Endodermal cell (in vitro differentiated cells): ENCODE measurements around the gene RERE. TPM values are rescaled to one million over a fixed set of nuclear protein-coding genes. Genes with fewer than 3 reads are reported as not detected.

Experiments
- DNase-seq: peaks from one replicate; pipeline ENCODE4 v3.0.0-alpha.2; 2017
- H3K27ac ChIP-seq: 2 replicates; pipeline ENCODE4 v1.5.1; 2013; ENCODE audit warnings: mild to moderate bottlenecking, low read depth, low read length, moderate library complexity
- H3K27me3 ChIP-seq: 2 replicates; pipeline ENCODE4 v1.6.1; 2013; ENCODE audit warnings: mild to moderate bottlenecking, low read length, moderate library complexity; ENCODE audit not compliant: insufficient read depth, control insufficient read depth, poor library complexity, severe bottlenecking
- H3K36me3 ChIP-seq: 2 replicates; pipeline ENCODE4 v1.7.0; 2013; ENCODE audit warnings: mild to moderate bottlenecking, low read length, moderate library complexity; ENCODE audit not compliant: control insufficient read depth, insufficient read depth
- H3K4me1 ChIP-seq: one replicate; pipeline ENCODE4 v1.7.0; 2013; ENCODE audit warnings: low read length; ENCODE audit not compliant: control insufficient read depth, insufficient read depth
- H3K4me3 ChIP-seq: 2 replicates; pipeline ENCODE4 v1.5.1; 2013; ENCODE audit warnings: mild to moderate bottlenecking, low read length, moderate library complexity
- H3K9ac ChIP-seq: 2 replicates; pipeline ENCODE4 v1.6.1; 2013; ENCODE audit warnings: mild to moderate bottlenecking, low read length, moderate library complexity; ENCODE audit not compliant: poor library complexity, severe bottlenecking; ENCODE audit errors: extremely low read depth
- H3K9me3 ChIP-seq: 2 replicates; pipeline ENCODE4 v1.6.1; 2013; ENCODE audit warnings: mild to moderate bottlenecking, low read length, moderate library complexity; ENCODE audit not compliant: control insufficient read depth
- H3K27ac Mint-ChIP-seq: 2 replicates; pipeline ENCODE4 v1.8.0; 2020; ENCODE audit warnings: mixed read lengths
- H3K27me3 Mint-ChIP-seq: 2 replicates; pipeline ENCODE4 v1.8.0; 2021; ENCODE audit warnings: mild to moderate bottlenecking, mixed read lengths; ENCODE audit not compliant: insufficient read depth
- H3K36me3 Mint-ChIP-seq: 2 replicates; pipeline ENCODE4 v1.8.0; 2020; ENCODE audit warnings: low read depth, mixed read lengths
- H3K4me1 Mint-ChIP-seq: 2 replicates; pipeline ENCODE4 v1.8.0; 2020; ENCODE audit warnings: mixed read lengths
- H3K4me3 Mint-ChIP-seq: 2 replicates; pipeline ENCODE4 v1.8.0; 2020; ENCODE audit warnings: mild to moderate bottlenecking, moderate library complexity, mixed read lengths
- H3K9me3 Mint-ChIP-seq: 2 replicates; pipeline ENCODE4 v1.8.0; 2020; ENCODE audit warnings: mild to moderate bottlenecking, mixed read lengths
- CTCF ChIP-seq: fragments of 200-600 bp; sonication (generic); conservative IDR thresholded peaks from 2 replicates; pipeline ENCODE4 v1.5.0; 2021; ENCODE audit warnings: antibody characterized with exemption, mild to moderate bottlenecking
- WGBS, 2 experiments: methylation state at CpG; one replicate each; pipeline versions ENCODE4 v1.1.5 to v1.1.7; 2013; ENCODE audit warnings: missing lambda C conversion rate in 2 of 2, mixed read lengths in 1 of 2; ENCODE audit not compliant: insufficient coverage in 1 of 2, insufficient read length in 1 of 2; 5-methylcytosine and 5-hydroxymethylcytosine counted together
- total RNA-seq, 2 donors: library from RNA; stranded (reverse); fragmentation: NEBNext Ultra II Directional in 1 of 2; extraction: Animal tissue kit (Norgen Biotek cat#: 25700) in 1 of 2; gene quantifications; 2 replicates in 1 of 2; 3 replicates in 1 of 2; pipeline ENCODE4 v1.2.1, GENCODE V29; 2021

Gene RERE
- total RNA-seq, 2 donors from 2014 or later, result 159 to 179 TPM

GRCh38 chr1:8311068-8311718 is 506.2 kb downstream of the RERE start:
- H3K36me3 Mint-ChIP-seq, result no peaks in the 10 kb centered on the region
- no peak overlapping the region for H3K4me3 Mint-ChIP-seq
- peak; percentile 14 for TF ChIP-seq CTCF
- Histone ChIP-seq H3K27me3 (no peaks in the 10 kb centered on the region), H3K4me3 (no peak overlapping the region), H3K27ac (no peak overlapping the region), H3K36me3 (no peaks in the 10 kb centered on the region), H3K9me3 (peaks cover 7% of the 10 kb centered on the region), H3K9ac (no peak overlapping the region), H3K4me1 (no peaks in the 10 kb centered on the region)
- peaks cover 9% of the 10 kb centered on the region for H3K27me3 Mint-ChIP-seq
- no peak overlapping the region for H3K27ac Mint-ChIP-seq
- peak; percentile 28 for DNase-seq
- peaks cover 20% of the 10 kb centered on the region for H3K4me1 Mint-ChIP-seq
- H3K9me3 Mint-ChIP-seq, result peaks cover 6% of the 10 kb centered on the region
- WGBS, 2 experiments, result 82% methylated on average over 1 of the region's 1 CpG; no CpG with 5 or more reads in 1 of the 2 experiments

- H3K27ac Mint-ChIP-seq, result no peak overlapping the region
- no peaks in the 10 kb centered on the region for H3K36me3 Mint-ChIP-seq
- no peaks in the 10 kb centered on the region for H3K4me1 ChIP-seq
- H3K36me3 ChIP-seq, result no peaks in the 10 kb centered on the region
- peaks cover 7% of the 10 kb centered on the region for H3K9me3 ChIP-seq
- H3K27ac ChIP-seq, result no peak overlapping the region
- H3K9ac ChIP-seq, result no peak overlapping the region
- no peak overlapping the region for H3K4me3 Mint-ChIP-seq
- H3K27me3 Mint-ChIP-seq, result no peaks in the 10 kb centered on the region
- peak; percentile 35 for DNase-seq
- no peaks in the 10 kb centered on the region for H3K4me1 Mint-ChIP-seq
- H3K27me3 ChIP-seq, result no peaks in the 10 kb centered on the region
- no peak for TF ChIP-seq CTCF
- H3K9me3 Mint-ChIP-seq, result peaks cover 6% of the 10 kb centered on the region
- no peak overlapping the region for H3K4me3 ChIP-seq
- 77 to 93% methylated on average over 2 to 4 of the region's 4 CpGs for WGBS, 2 experiments
These were observed 509.8 kb downstream of the RERE start for GRCh38 chr1:8307628-8308027.

GRCh38 chr1:8303876-8304275 is 513.6 kb downstream of the RERE start:
- no peak overlapping the region for H3K4me3 Mint-ChIP-seq
- Histone ChIP-seq H3K4me1 (no peaks in the 10 kb centered on the region), H3K4me3 (no peak overlapping the region), H3K9me3 (no peaks in the 10 kb centered on the region), H3K27me3 (no peaks in the 10 kb centered on the region), H3K27ac (no peak overlapping the region), H3K36me3 (no peaks in the 10 kb centered on the region), H3K9ac (no peak overlapping the region)
- no peak for DNase-seq
- 88 to 100% methylated on average over 3 to 4 of the region's 4 CpGs for WGBS, 2 experiments
- H3K4me1 Mint-ChIP-seq, result peaks cover 9% of the 10 kb centered on the region
- H3K27me3 Mint-ChIP-seq, result no peaks in the 10 kb centered on the region
- no peaks in the 10 kb centered on the region for H3K9me3 Mint-ChIP-seq
- H3K36me3 Mint-ChIP-seq, result no peaks in the 10 kb centered on the region
- no peak overlapping the region for H3K27ac Mint-ChIP-seq
- no peak for TF ChIP-seq CTCF
